Loucy (cell line): ENCODE measurements around the gene EFCAB7.

Source experiments
- H2AFZ ChIP-seq: fragments of 200-600 bp; sonication (generic); 2 replicates; pipeline ENCODE4 v1.6.0; 2016; ENCODE audit warnings: antibody characterized with exemption, mild to moderate bottlenecking, low read length, moderate library complexity
- H3F3A ChIP-seq: fragments of 200-600 bp; 2 replicates; pipeline ENCODE4 v1.6.0; 2016; ENCODE audit warnings: antibody characterized with exemption, low read depth, mild to moderate bottlenecking
- H3K27me3 ChIP-seq: fragments of 200-600 bp; sonication (generic); 2 replicates; pipeline ENCODE4 v1.6.1; 2014; ENCODE audit warnings: low read length, mild to moderate bottlenecking; ENCODE audit not compliant: insufficient read depth, poor library complexity, severe bottlenecking
- H3K36me3 ChIP-seq: fragments of 200-600 bp; sonication (generic); 2 replicates; pipeline ENCODE4 v1.6.1; 2016; ENCODE audit warnings: low read length; ENCODE audit not compliant: insufficient read depth
- H3K4me1 ChIP-seq: fragments of 200-600 bp; sonication (generic); 2 replicates; pipeline ENCODE4 v1.5.1; 2014; ENCODE audit warnings: low read length, mild to moderate bottlenecking; ENCODE audit not compliant: insufficient read depth, poor library complexity, severe bottlenecking
- H3K4me2 ChIP-seq: fragments of 200-600 bp; sonication (generic); 2 replicates; pipeline ENCODE4 v1.6.0; 2014; ENCODE audit warnings: antibody characterized with exemption, low read length, low read depth, mild to moderate bottlenecking; ENCODE audit not compliant: poor library complexity, severe bottlenecking
- H3K4me3 ChIP-seq: fragments of 200-600 bp; sonication (generic); 2 replicates; pipeline ENCODE4 v1.5.1; 2014; ENCODE audit warnings: low read length, mild to moderate bottlenecking, mixed read lengths; ENCODE audit not compliant: poor library complexity, severe bottlenecking
- H3K79me2 ChIP-seq: fragments of 200-600 bp; sonication (generic); 2 replicates; pipeline ENCODE4 v1.6.1; 2014; ENCODE audit warnings: low read length; ENCODE audit not compliant: insufficient read depth
- H3K9ac ChIP-seq: fragments of 200-600 bp; sonication (generic); 2 replicates; pipeline ENCODE4 v1.6.0; 2014; ENCODE audit warnings: mild to moderate bottlenecking, low read depth, low read length, moderate library complexity; ENCODE audit not compliant: poor library complexity, severe bottlenecking
- H3K9me2 ChIP-seq: fragments of 200-600 bp; sonication (generic); replicated peaks from 2 replicates; pipeline ENCODE4 v1.6.1; 2016; ENCODE audit warnings: low read depth, low read length, mixed read lengths
- H3K9me3 ChIP-seq: fragments of 200-600 bp; sonication (generic); 2 replicates; pipeline ENCODE4 v1.6.1; 2014; ENCODE audit warnings: mild to moderate bottlenecking, antibody characterized with exemption, low read length, low read depth; ENCODE audit not compliant: insufficient read depth
- H4K20me1 ChIP-seq: fragments of 200-600 bp; sonication (generic); 2 replicates; pipeline ENCODE4 v1.6.0; 2014; ENCODE audit warnings: antibody characterized with exemption, low read length, mild to moderate bottlenecking; ENCODE audit not compliant: insufficient read depth, poor library complexity, severe bottlenecking
- EZH2phosphoT487 ChIP-seq: fragments of 200-600 bp; IDR thresholded peaks from 2 replicates; pipeline ENCODE4 v1.6.1; 2018; ENCODE audit warnings: antibody characterized with exemption, mild to moderate bottlenecking, moderate library complexity, borderline replicate concordance
- TF ChIP-seq, protein P1 (sequence below): fragments of 200-600 bp; sonication (generic); conservative IDR thresholded peaks from 2 replicates; pipeline ENCODE4 v1.5.1; 2014; ENCODE audit warnings: mild to moderate bottlenecking, antibody characterized with exemption, low read length

The EFCAB7 gene

GRCh38 chr1:63486629-63487028 is 36.7 kb upstream of the EFCAB7 start:
- Histone ChIP-seq H3K9me2 (no peaks in the 10 kb centered on the region), H4K20me1 (no peaks in the 10 kb centered on the region), H3K79me2 (no peaks in the 10 kb centered on the region), H3F3A (no peaks in the 10 kb centered on the region), H2AFZ (no peak overlapping the region), H3K4me1 (no peaks in the 10 kb centered on the region), H3K9ac (no peak overlapping the region), H3K36me3 (peaks cover 13% of the 10 kb centered on the region; the same call in 1 of the 2 replicates), H3K4me2 (no peak overlapping the region), H3K4me3 (no peak overlapping the region), H3K27me3 (no peaks in the 10 kb centered on the region), H3K9me3 (no peaks in the 10 kb centered on the region)
- TF ChIP-seq, protein P1, sequence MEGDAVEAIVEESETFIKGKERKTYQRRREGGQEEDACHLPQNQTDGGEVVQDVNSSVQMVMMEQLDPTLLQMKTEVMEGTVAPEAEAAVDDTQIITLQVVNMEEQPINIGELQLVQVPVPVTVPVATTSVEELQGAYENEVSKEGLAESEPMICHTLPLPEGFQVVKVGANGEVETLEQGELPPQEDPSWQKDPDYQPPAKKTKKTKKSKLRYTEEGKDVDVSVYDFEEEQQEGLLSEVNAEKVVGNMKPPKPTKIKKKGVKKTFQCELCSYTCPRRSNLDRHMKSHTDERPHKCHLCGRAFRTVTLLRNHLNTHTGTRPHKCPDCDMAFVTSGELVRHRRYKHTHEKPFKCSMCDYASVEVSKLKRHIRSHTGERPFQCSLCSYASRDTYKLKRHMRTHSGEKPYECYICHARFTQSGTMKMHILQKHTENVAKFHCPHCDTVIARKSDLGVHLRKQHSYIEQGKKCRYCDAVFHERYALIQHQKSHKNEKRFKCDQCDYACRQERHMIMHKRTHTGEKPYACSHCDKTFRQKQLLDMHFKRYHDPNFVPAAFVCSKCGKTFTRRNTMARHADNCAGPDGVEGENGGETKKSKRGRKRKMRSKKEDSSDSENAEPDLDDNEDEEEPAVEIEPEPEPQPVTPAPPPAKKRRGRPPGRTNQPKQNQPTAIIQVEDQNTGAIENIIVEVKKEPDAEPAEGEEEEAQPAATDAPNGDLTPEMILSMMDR, result no peak
- no peak for TF ChIP-seq EZH2phosphoT487

DNA sequence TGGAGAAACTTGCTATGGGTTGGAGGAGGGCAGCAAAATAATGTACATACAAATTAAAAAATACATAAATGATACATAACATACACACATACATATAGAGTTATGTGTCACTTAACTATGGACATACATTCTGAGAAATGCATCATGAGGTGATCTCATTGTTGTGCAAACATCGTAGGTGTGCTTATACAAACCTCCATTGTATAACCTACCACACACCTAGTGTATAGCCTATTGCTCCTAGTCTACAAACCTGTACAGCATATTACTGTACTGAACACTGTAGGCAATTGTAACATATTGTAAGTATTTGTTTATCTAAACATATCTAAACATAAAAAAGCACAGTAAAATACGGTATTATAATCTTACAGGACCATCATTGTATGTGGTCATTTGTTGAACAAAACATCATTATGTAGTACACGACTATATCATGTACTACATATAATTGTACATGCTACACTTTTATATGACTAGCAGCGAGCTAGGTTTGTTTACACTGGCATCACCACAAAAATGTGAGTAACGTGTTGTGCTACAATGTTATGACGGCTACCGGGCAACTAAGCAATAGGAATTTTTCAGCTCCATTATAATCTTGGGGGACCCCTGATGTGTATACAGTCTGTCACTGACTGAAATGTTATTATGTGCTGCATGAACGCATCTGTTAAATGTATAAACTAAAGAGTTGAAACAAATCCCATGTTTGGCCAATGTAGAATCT is 35.8 kb upstream of the EFCAB7 start:
- Histone ChIP-seq H3F3A (no peaks in the 10 kb centered on the region), H3K36me3 (peaks cover 10% of the 10 kb centered on the region; the same call in 1 of the 2 replicates), H3K9me3 (no peaks in the 10 kb centered on the region), H3K9ac (no peak overlapping the region), H4K20me1 (no peaks in the 10 kb centered on the region), H3K79me2 (no peaks in the 10 kb centered on the region), H2AFZ (no peak overlapping the region), H3K4me2 (no peak overlapping the region), H3K27me3 (no peaks in the 10 kb centered on the region), H3K4me3 (no peak overlapping the region), H3K4me1 (no peaks in the 10 kb centered on the region), H3K9me2 (no peaks in the 10 kb centered on the region)
- no peak for TF ChIP-seq EZH2phosphoT487
- TF ChIP-seq, protein P1, result no peak

DNA sequence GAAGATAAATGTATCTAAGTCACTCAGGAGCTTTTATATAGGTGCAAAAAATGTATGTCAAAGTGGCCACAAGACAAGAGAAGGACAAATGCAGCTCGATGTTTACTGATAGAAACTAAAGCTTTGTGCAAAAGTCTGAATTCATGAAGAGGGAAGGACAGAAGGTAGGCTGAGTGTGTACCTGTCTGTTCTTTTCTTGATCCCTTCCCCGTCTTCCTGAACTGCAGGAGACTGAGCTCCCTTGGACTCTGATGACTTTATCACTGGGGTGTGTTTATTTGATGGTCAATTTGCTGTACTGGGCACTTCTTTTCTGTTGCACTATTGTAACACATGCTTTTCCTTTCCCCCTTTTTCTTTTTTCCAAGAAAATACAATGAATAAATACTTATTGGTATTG is 25.7 kb upstream of the EFCAB7 start:
- Histone ChIP-seq H3K9ac (no peak overlapping the region), H3K9me2 (no peaks in the 10 kb centered on the region), H3F3A (no peaks in the 10 kb centered on the region)

More for the DNA sequence above, 25.7 kb upstream of the EFCAB7 start:
- H3K4me2 ChIP-seq, result no peak overlapping the region
- no peak for TF ChIP-seq EZH2phosphoT487
- TF ChIP-seq, protein P1, result no peak
- H3K36me3 ChIP-seq, result no peaks in the 10 kb centered on the region
- no peaks in the 10 kb centered on the region for H3K27me3 ChIP-seq
- H3K79me2 ChIP-seq, result peaks cover 3% of the 10 kb centered on the region; the same call in 1 of the 2 replicates
- H4K20me1 ChIP-seq, result no peaks in the 10 kb centered on the region
- H3K9me3 ChIP-seq, result no peaks in the 10 kb centered on the region
- H2AFZ ChIP-seq, result no peak overlapping the region
- H3K4me3 ChIP-seq, result no peak overlapping the region
- H3K4me1 ChIP-seq, result peaks cover 16% of the 10 kb centered on the region
